ENCODE results near the gene HHATL.

HHATL gene

DNA sequence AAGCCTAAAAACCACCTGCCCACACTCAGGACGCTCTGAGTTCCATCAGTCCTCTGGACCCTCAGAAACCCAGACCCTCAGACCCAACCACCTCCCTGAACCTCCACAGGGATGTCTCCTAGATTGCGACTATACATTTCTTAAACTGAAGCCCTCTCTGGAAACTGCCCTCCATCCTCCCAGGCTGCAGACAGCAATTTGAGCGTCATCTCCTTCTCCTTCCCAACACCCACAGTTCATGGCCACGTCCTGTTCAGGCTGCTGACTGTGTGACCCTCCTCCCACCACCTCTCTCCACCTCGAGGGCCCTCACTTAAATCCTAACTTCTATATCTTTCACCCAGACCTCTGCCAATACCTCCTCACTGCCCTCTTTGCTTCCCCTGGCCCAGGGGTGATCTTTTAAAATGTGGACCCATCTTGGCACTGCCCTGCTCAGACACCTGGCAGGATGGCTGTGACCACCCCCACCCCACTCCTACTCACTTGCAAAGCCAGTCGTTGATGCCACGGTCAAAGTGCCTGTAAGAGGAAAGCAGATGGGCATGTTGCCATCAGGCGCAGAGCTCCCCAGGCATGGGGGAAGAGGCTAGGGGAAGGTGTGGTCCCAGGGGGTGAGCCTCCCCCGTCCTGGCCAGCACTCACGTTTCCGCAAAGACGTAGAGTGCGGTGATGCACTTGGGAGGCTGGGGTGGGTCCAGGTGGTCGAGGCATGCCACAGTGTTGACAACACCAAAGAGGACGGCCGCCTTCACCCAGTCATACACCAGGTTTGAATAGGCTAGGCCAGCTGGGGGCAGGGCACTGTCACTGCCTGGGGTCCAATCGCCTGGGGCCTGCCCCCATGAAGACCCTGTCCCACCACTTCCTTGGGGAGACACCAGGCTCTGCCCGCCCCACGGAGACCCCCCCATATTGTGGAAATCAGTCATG, 6.0 kb downstream of the HHATL start:
- no peak for DNase-seq

DNA sequence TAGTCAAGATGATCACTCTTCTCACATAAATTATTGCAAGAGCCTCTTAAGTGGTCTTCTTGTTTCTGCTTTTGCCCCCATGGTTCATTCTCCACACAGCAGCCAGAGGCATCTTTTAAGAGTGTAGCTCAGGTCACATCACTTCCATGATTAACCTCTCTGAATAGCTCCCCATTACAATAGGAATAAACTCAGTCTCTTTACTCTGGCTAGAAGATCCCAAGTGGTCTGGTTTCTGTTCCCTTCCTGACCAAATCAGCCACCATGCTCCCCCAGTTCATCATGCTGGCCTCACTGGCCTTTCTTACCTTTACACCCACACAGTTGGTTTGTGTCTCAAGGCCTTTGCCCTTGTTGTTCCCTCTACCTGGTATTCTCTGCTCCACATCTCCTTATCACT, 8.2 kb downstream of the HHATL start:
- no peak for DNase-seq

DNA sequence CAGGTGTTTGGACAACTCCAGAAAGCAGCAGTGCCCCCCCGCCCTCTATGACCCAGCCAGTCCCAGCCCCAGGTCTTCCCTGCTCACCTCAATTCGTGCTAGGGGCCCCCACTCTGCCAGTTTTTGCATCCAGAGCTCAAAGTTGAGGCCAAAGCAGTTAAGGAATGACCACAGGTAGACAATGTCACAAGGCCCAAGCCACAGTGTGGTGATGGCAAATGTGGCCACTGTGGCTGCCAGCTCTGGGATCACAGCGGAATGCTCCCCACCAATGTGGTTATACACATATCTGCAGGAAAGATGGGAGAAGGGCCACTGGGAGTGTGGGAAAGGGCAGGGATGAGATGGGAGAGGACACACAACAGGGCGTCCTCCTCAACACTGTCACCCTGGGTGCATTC, 9.1 kb downstream of the HHATL start:
- no peak for DNase-seq

DNA sequence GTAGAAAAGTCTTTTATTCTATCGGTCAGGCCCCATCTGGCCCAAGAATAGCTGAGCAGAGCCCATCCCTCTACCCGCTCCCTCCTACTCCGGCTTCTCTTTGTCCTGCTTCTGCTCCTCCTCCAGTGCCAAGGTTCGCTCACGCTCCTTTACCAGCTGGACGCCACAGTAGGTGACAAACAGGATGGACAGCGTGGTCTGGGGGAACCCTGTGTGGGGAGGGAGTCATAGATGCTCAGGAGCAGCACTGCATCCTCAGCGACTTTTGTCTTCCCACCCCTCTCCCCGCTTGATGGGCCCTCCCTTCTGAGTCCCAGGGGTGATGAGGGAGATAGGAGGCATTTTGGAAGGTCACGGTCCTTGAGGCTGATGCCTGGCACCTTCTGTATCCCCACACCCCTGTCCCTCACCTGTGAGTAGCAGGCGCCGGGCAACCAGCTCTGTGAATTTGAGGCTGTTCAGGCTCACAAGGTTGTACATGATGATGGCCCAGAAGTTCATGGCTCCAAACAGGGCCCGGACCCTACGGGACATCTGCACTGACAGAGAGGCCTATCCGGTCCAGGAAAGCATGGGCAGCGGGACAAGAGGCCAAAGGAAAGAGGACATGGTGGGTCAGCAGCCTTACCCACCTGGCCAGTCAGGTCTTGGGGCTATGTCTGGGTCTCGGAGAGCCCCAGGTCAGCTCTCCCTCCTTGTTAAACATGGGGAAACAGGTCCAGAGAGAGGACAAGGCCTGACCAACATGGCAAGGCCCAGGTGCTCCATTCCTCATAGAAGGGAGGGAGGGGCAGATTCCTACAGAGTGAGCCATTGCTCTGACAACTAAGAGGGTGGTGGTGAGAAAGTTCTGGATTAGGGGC, 9.7 kb downstream of the HHATL start:
- no peak for DNase-seq

DNA sequence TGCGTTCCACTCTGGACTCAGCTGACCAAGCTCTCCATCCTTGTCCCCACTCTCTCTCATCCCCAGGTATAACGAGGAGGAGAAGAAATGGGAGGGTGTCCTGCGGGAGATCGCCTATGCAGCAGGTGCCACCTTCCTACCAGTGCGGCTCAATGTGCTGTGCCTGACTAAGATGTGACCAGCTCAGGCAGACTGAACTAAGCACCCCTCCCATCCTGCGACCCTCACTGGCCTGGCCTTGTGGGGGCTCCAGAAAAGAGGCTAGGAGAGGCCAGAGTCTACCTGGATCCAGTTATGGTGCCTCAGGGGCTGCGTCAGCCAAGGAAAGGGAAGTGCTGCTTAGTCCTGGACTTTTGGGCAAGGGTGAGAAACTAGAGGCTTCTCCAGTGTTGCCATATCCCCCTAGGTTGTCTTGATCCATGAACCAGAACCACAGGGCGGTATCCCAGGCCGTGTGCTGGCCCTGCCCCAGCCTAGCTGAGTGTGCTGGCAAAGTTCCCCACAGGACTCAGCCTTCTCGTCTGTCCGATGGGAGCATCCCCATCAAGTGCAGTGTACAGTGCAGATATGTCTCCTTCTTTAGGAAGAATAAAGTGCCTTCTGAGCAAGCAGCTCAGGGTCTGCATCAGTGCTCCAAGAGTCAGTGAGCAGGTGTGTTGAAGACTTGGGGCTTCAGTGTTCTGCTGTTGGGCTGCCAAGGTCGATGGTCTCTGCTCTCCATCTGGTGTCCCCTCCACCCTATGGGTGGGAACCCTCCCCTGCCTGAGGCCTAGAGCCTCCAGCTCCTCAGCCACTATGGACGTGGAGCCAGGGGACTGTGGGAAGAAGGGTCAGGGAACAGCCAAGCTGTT, 10.6 kb downstream of the HHATL start:
- no peak for DNase-seq

DNA sequence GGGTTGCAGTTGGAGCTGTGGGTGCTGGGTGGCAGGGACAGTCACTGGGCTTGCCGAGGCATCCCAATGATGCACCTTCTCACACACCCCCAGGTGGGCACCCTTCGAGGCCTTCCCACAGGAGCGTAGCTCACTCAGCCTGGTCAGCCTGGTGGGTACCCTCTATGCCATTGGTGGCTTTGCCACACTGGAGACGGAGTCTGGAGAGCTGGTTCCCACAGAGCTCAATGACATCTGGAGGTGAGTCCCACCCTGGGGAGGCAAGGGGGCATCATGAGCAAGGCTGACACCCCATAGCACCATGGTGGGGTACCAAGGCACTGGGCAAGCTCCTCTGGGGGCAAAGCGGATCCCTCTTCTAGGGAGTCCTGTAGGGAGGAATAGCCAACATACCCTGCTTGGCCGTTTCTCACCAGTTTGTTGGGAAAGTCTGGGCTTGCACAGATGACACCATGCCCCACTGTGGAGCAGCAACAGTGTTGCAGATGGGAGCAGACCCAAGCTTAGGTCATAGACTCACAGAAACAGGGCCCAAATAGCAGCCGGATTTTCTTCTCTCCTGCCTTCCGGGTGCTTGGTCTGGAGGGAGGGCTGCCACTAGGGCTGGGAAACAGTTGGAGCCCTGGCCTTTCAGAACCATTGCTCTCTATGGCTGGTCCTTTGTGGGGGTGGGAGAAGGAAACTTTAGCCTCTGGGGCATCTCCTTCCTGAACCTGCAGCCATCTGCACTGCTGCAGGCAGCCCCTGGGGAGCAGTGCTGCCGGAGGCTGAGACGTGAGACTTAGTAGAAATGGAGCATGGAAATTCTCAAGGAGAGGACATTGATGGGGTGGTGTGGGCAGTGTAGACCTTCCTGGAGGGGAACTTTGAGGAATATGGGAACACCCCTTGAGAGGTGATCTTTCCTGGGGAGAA, 11.6 kb downstream of the HHATL start:
- no peak for DNase-seq

DNA sequence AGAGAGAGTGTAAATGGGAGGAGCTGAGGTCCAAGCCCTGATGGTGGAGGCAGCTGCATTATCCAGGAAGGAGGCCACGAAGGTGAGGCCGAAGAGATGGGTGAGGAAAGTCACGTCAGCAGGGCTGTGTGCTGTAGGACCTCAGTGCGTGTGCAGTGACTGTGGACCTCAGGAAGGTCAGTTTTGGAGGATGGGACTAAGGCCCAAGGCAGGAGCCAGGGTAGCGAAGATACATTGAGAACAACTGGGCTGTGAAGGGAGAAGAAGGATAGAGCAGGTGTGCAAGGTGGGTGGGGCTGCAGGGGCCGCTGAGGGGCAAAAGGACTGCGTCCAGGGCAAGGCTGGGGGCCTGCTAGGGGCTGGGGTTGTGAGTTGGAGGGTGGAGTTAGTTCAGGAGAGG, 12.4 kb downstream of the HHATL start:
- no peak for DNase-seq

DNA sequence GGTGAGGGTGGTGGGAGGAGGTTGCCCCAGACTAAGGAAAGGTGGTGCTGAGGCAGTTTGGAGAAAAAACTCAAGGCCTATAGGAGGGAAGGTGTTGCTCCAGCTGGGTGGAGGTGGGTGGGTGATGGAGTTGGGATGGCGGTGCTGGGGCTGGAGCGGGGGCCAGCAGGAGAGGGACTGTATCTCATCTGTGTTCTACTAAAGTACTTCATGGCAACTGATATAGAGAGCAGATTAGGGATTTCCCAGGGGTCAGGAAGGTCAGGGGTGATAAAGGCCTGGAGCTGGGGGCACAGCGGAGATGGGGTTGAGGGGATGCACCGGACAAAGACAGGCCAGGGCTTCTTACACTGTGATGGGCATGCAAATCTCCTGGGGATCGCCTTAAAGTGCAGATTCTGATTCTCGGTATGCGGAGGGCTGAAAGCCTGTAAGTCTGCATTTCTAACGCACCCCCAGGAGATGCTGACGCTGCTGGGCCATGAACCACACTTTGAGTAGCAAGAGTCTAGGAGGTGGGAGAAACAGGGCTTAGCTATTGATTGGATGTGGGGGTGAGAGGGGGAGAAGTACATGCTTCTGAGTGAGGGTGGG, 13.1 kb downstream of the HHATL start:
- DNase-seq = no peak

DNA sequence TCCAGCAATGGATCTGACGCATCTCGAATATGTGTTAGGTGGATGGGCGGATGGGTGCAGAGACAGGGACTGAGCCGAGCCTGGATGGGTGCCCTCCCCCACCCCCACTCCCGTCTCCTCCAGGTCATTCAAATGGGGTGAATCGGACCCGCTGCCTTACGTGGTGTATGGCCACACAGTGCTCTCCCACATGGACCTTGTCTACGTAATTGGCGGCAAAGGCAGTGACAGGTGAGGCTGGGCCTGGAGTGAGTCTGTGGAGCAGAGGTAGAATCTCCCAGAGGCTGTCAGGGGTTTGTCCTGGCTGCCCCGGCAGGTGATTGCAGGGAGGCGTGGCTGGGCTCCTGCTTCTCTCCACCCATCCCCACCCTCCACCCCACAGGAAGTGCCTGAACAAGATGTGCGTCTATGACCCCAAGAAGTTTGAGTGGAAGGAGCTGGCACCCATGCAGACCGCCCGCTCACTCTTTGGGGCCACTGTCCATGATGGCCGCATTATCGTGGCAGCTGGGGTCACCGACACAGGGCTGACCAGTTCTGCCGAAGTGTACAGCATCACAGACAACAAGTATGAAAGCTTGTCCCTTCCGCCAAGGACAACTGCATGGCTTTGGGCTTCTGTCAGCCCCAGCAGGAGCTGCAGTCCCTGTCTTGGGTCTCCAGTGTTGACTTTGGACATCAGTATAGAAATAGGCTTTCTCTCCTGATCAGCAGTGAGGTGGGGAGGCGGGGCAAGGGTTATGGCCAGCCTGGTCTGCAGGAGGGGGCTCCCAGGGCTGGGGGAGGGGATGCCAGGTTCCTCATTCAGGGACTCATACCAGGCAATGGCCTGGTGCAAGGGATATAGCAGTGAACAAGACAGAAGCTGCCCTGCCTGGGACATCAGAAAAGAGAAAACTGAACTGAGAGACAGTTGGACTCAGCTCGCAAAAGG, 13.8 kb downstream of the HHATL start:
- no peak for DNase-seq

DNA sequence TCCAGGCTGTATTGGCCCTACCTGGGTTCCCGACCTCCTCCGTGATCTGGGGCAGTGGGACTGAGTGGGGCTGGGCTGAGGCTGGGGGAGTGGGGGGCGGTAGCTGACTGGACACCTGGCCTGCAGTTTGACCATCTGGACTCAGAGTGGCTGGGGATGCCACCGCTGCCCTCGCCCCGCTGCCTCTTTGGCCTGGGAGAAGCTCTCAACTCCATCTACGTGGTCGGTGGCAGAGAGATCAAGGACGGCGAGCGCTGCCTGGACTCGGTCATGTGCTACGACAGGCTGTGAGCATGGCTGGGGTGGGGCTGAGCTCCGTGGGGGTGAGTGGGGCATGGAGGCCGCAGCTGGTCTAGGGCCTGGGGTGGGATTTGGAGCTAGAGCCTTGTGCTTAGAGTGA, 14.6 kb downstream of the HHATL start:
- DNase-seq = no peak

DNA sequence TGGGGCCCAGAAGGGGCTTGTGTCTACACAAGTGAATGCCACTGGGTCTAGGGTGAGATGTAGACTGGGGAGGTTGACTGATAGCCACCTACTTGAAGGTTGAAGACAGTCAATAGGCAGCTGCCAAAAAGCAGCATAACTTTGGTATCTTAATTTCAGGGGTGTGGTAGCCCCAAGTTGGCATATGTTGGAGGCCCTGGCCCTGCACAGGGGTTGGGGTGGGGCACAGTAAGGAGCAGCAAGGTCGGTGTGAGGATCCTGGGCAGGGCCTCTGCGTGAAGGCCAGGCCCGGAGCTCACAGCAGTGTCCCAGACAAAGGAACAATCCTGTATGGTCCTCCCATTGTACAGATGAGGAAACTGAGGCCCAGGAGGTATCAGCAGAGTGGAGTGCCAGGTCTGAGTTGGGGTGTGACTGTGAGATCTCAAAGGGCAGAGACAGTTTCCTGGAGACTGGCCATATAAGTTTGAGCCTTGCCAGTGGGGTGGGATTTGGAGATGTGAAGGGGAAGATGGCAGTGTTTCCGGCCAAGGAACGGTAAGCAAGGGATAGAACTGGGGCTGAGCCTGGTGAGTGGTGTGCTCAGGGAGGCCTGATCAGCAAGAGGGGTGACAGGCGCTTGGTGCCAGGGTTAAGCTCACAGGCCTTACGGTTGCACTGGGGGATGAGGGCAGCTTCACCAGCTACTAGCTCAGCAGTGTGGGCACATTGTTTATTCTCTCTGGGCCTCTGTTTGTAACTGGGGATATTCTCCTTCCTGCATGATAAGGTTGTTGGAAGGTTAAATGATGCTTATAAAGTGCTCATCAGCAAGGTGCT, 15.6 kb downstream of the HHATL start:
- DNase-seq = no peak

DNA sequence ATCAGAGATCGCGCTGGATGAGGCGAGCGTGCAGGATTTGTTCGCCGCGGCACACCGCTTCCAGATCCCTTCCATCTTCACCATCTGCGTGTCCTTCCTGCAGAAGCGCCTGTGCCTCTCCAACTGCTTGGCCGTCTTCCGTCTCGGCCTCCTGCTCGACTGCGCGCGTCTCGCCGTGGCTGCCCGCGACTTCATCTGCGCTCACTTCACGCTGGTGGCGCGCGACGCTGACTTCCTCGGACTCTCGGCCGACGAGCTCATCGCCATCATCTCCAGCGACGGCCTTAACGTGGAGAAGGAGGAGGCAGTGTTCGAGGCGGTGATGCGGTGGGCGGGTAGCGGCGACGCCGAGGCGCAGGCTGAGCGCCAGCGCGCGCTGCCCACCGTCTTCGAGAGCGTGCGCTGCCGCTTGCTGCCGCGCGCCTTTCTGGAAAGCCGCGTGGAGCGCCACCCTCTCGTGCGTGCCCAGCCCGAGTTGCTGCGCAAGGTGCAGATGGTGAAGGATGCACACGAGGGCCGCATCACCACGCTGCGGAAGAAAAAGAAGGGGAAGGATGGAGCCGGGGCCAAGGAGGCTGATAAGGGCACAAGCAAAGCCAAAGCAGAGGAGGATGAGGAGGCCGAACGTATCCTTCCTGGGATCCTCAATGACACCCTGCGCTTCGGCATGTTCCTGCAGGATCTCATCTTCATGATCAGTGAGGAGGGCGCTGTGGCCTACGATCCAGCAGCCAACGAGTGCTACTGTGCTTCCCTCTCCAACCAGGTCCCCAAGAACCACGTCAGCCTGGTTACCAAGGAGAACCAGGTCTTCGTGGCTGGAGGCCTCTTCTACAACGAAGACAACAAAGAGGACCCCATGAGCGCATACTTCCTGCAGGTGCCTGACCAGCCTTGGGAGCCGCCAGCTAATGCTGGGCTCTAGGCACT, 16.4 kb downstream of the HHATL start:
- no peak for DNase-seq

DNA sequence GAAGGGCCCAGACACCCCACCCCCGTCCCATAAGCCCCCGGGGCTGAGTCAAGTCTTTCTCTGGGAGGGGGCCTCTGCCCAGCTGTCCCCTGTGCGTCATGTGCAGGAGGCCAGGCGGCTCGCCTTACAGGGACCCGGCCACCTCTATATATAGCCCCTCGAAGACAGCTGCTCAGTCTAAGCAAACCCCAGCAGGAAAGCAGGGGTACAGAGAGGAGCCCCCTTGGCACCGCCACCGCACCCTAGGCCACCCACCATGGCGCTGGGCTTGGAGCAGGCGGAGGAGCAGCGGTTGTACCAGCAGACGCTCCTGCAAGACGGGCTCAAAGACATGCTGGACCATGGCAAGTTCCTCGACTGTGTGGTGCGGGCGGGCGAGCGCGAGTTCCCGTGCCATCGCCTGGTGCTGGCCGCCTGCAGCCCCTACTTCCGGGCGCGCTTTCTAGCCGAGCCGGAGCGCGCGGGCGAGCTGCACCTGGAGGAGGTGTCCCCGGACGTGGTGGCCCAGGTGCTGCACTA, 17.2 kb downstream of the HHATL start, which contains the start of gene KLHL40:
Gene KLHL40, plus strand, starts transcription at position 175 of the 519 bp plus-strand sequence. Its CDS starts 82 bp downstream, at position 257.
- no peak for DNase-seq

DNA sequence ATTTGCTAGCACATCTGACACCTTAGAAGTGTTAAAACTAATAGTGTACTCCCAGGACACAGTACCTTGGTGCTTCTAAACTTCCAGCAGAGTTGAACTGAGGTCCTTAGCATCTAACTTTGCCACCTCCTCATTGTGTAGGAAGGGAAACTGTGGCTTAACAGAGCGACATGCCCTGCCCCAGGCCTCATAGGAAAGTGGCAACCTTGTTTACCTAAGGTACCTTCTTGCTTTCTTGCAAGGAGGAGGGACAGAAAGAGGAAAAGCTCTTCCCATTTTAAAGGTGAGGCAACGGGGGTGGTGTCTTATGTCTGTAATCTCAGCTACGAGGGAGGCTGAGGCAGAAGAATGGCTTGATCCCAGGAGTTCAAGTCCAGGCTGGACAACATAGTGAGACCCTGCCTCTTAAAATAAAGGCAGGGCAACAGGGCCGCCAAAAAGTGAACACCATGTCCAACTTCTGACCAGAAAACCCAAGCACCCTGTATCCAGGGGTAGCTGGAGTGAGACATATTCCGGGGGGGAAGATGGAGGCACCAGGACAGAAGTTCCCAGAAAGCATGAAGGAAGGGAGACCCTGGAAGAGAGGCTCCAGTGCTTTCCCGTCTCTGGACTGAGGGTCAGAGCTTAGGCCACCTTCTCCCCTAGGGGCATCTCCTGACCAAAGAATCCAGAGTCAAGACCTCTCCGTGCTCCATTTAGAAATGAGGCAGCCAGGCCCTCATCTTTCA, 17.8 kb downstream of the HHATL start:
- DNase-seq = no peak

DNA sequence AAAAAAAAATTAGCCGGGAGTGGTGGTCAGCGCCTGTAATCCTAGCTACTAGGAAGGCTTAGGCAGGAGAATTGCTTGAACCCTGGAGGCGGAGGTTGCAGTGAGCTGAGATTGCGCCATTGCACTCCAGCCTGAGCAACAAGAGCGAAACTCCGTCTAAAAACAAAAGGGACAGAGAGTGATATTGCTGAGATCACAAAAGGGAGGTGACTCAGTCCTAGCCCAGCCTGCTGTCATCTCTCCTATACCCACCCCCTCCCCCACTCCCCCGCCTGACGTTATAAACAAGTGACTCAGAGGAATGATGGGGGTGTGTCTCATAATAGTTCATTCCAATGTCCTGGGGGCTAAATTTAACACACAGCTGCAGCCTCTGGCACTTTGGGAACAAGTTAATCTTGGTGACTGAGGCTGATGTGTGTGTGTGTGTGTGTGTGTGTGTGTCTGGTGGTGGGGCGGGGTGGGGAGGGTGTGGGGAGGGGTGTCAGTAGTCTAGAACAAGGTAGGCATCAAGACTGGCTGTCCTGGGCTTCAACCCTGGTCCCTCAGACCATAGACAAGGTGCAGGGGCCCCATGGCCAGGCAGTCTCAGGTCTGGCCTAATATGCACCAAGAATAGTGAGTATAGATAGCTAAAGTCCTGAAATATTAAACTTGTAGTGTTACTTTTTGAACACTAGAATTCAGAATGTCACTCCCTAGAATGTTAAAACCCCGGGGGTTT, 18.6 kb downstream of the HHATL start:
- no peak for DNase-seq

DNA sequence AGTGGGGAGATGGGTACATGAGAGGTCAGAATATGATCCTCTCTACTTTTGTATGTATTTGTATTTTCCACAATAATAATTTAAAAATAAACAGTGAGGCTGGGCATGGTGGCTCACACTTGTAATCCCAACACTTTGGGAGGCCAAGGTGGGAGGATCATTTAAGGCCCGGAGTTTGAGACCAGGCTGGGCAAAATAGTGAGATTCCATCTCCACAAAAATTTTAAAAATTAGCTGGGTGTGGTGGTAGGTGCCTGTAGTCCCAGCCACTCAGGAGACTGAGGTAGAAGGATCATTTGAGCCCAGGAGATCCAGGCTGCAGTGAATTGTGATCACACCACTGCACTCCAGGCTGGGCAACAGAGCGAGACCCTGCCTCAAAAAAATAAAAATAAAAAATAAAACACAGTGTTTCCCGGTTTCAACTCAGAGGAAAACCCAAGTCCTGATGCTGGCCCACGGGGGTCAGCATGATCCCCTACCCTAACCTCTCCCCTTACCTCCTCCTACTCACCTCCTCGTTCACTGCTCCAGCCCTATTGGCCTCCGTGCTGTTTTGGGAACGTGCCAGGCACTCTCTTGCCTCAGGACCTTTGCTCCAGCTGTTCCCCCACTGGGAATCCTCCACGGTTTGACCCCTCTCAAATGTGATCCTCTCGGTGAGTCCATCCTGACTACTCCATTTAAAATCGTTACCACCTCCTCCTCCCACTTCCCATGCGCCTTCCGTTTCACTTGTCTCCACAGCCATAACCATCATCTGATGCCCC, 20.1 kb downstream of the HHATL start:
- DNase-seq = no peak

Data from NCI-H446 (cell line).